GM18873 (cell line): ENCODE data around the gene CREBL2.
"Not testable (repeated sequence)": the region's sequence is repeated elsewhere in the genome, so short reads cannot be mapped to it uniquely, and the experiment has no call there.

ENCODE experiments used
- ATAC-seq: cut with Tn5 transposase; IDR thresholded peaks from one replicate; pipeline ENCODE4 v1.9.1; 2021; ENCODE audit warnings: mild to moderate bottlenecking, moderate library complexity, moderate number of reproducible peaks; ENCODE audit not compliant: unreplicated experiment, low FRiP score

Gene CREBL2

DNA sequence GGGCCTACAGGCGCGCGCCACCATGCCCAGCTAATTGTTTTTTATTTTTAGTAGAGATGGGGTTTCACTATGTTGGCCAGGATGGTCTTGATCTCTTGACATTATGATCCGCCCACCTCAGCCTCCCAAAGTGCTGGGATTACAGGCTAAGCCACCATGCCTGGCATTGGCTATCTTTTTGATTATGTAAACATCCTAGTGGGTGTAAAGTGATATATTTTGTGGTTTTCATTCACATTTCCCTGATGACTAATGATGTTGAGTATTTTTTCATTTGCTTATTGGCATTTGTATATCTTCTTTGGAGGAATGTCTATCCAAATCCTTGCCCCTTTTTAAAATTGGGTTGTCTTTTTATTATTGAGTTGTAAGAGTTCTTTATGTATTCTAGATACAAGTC lies 16.3 kb downstream of the CREBL2 start:
- ATAC-seq, result no peak

- no peak for ATAC-seq
Measured at GRCh38 chr12:12630850-12631249, 19.2 kb downstream of the CREBL2 start.

GRCh38 chr12:12635651-12636050 lies 24.0 kb downstream of the CREBL2 start:
- ATAC-seq, result no peak

DNA sequence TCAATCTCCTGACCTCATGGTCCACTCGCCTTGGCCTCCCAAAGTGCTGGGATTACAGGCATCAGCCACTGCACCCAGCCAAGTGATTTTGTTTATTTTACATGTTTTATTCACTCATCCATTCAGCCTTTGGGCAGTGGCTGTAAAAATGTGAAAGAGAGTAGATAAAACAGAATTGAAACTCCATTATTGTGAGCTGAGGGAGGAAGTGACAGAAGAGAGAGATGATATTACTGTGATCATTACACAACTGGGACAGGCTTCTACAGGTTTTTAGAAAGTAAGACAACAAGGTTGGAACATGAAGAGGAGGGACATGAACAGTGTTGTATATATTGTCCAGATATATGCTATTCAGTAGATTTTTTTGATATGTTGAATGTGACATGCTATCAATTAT lies 25.0 kb downstream of the CREBL2 start:
- ATAC-seq, result no peak

DNA sequence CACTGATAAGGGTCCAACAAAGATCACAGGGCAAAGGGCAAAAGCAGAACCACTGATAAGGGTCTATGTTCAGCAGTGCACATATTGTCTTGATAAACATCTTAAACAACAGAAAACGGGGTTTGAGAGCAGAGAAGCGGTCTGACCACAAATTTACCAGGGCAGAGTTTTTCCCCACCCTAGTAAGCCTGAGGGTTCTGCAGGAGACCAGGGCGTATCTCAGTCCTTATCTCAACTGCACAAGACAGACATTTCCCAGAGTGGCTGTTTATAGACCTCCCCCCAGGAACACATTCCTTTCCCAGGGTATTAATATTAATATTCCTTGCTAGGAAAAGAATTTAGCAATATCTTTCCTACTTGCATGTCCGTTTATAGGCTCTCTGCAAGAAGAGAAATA lies 28.3 kb downstream of the CREBL2 start:
- not testable (repeated sequence) for ATAC-seq

DNA sequence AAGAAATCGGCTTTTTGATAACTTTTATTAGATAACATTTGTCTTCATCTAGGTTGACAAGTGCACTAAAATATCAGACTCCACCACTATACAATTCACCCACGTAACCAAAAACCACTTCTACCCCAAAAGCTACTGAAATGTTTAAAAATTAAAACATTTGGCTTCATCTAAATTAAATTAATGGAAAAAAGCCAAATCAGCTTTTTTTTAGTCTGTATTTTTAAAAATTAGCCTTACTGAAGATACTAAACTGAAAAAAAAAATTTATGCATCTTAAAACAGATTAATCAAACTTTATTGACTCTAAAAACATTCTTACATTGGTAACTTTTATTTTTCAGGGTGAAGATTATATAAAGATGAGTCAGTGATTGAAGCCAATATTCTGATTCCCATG lies 30.0 kb downstream of the CREBL2 start:
- ATAC-seq, result no peak

DNA sequence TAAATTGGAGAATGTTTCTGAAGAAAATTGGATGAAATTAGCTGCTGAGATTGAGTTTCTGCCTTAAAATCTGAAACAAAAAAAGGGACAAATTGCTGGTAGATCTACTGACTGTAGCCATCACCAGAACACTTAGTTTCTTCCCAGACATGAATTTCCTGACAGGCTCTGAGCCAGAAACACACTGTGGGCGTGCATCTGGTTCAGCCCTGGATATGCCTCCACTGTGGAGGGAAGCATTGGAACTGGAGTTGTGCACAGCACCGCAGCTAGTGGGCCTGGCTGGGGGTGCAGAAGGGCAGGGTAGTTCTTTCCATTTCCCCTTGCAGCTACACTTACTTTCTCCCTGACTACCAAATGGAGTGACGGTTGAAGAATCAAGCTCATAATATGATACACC lies 31.2 kb downstream of the CREBL2 start:
- ATAC-seq, result no peak

DNA sequence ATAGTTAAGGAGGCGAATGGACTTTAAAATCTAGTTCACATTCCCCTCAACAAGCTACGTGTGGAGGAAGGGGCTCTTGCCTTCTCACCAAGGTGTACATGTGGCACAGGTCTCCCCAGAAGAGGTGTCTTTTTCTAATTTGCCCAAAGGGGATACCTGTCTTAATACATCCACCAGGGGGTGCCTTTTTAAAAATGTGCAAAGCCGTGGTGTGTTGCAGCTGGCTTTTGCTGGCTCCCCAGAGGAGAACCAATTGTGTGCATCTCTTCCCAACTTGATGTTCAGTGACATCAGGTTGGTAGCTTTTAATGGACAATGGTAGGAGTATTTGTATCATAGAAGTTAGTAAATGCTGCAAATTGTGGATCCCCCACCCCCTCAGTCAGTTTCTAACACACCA lies 33.8 kb downstream of the CREBL2 start:
- peak; percentile 44 for ATAC-seq

DNA sequence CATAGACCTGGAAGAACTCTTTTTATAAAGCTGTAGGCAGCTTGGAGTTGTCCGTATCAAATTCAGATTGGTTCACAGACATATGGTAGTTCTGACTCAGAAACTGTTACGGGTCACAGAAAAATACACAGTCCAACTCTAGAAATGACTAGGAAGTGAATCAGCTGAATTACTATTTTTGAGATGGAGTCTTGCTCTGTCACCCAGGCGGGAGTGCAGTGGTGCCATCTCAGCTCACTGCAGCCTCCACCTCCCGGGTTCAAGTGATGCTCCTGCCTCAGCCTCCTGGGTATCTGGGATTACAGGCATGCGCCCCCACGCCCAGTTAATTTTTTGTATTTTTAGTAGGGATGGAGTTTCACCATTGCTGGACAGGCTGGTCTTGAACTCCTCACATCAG lies 34.3 kb downstream of the CREBL2 start:
- ATAC-seq, result peak; percentile 58

DNA sequence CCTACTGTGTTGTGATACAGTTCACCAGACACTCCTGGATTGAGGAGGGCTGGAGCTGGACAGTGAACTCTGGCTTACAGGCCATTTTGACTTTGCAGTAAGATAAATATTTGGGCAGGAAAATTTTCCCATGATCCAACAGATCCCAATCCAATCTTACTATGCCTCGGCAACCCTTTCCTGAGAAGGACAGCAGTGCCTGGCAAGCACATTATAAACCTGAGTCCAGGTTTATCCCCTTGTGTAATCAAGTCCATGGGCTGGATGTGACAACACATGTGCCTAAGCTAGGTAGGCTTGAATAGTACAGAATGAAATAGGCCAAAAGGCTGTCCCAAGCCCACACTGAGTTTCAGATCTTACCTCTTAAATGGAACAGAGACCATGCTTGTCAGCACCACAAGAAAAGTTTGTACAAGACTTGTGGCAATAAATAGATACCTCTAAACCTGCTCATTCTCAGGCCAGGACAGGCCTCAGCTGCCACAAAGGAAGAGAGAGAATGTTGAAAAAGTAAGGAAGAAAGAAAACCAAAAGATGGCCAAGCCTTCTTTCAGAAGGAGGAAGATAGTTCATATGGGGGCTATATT lies 34.9 kb downstream of the CREBL2 start:
- no peak for ATAC-seq

DNA sequence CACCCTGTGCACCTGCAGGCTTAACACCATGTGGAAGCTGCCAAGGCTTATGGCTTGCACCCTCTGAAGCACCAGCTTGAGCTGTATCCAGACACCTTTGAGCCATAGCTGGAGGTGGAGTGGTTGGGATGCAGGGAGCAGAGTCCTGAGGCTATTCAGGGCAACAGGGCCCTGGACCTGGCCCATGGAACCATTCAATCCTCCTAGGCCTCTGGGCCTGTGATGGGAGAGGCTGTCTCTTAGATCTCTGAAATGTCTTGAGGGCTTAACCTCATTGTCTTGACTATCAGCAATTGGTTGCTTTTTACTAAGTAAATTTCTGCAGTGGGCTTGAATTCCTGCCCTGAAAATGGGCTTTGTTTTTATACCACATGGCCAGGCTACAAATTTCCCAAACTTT lies 36.6 kb downstream of the CREBL2 start:
- ATAC-seq, result no peak

DNA sequence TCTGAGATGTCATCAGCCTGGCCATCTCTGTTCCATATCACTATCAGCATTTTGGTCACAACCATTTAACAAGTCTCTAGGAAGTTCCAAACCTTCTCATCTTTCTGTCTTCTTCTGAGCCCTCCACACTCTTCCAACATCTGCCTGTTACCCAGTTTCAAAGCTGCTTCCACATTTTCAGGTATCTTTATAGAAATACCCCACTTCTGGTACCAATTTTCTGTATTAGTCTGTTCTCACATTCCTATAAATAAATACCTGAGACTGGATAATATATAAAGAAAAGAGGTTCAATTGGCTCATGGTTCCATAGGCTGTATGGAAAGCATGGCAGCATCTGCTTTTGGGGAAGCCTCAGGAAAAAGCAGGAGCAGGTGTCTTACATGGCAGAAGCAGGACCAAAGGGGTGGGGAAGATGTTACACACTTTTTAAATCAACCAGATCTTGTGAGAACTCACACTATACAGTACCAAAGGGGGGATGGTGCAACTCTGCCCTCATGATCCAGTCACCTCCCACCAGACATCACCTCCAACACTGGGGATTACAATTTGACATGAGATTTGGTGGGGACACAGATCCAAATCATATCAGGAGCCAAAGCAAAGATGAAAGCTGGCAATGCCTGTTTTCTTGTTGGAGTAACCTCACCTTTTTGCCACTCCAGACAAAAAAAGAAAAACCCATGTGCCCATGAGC lies 37.4 kb downstream of the CREBL2 start:
- ATAC-seq, result no peak

- ATAC-seq, result no peak
Measured at GRCh38 chr12:12651752-12652151, 40.1 kb downstream of the CREBL2 start.

DNA sequence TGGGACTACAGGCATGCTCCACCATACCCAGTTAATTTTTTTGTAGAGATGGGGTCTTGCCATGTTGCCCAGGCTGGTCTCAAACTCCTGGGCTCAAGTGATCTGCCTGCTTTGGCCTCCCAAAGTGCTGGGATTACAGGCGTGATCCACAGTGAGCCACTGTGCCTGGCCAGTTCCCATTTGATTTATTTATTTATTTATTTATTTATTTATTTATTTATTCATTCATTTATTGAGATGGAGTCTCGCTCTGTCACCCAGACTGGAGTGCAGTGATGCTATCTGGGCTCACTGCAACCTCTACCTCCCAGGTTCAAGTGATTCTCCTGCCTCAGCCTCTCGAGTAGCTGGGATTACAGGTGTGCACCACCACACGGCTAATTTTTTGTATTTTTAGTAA lies 41.0 kb downstream of the CREBL2 start:
- not testable (repeated sequence) for ATAC-seq

DNA sequence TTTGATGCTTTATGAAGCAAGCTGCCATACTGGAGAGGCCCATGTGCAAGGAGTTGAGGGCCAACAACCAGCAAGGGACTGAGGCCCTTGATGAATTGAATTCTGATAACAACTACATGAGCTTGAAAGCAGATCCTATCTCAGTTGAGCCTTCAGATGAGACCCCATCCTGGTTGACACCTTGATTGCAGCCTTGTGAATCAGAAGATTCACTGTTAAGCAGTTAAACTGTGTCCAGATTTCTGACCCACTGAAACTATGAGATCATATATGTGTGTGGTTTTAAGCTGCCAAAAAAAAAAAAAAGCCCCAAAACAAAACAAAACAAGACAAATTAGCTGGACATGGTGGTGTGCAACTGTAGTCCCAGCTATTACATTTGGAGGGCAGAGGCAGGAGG lies 42.2 kb downstream of the CREBL2 start:
- no peak for ATAC-seq

DNA sequence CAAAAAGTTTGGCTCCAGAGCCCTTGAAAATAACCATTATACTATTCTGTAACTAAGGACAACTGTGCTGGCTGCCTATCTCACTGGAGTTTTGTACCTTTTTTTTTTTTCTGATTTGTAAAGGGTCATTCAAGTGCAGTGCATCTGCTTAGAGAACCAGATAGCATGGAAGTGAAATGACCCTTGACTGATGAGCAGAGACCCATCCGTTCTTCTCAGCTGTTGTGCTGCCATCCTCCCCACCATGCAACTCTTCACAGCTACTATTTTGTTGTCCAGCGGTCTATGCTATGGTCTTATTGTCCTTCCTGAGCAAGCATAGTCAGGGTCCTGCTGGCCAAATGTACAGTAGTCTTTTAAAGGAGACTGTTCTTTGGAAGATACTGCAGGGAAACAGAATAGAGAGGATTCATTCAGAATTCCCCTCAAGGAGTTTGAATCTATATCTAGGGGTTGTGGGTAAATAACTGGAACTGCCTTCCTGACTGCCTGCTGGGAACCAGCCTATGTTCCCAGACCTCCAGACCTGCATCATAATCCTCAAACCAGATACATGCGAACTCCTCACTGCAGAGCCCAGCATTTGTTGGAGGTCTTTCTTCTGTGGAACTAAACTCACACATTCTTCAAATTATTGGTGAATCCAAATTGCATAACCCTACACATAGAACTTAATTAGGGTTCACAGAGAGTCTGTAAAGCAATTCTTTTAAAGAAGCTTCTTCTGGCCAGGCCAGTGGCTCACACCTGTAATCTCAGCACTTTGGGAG lies 43.2 kb downstream of the CREBL2 start:
- ATAC-seq, result no peak

DNA sequence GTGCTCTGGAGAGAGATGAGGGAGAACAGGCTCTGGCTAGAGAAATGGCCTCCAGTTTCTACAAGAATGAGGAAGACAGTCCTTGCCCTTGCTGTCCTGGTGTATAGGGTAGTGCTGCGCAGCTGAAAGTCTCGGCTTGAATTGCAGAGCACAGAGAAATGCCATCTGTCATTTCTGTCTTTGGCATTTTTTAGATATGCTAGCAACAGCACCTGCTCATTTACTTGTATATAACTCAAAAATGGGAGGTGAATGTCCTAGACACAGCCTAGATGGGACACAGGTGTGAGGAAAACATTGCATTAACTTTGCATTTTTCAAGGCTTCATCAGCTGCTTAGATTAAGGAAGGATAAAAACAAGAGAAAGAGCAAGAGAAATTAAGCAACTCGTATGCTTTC lies 48.5 kb downstream of the CREBL2 start:
- ATAC-seq, result no peak

- no peak for ATAC-seq
Measured at GRCh38 chr12:12661086-12661856, 49.6 kb downstream of the CREBL2 start.

GRCh38 chr12:12663644-12664294 lies 52.1 kb downstream of the CREBL2 start:
- no peak for ATAC-seq

GRCh38 chr12:12665194-12665593 lies 53.5 kb downstream of the CREBL2 start:
- ATAC-seq, result no peak

DNA sequence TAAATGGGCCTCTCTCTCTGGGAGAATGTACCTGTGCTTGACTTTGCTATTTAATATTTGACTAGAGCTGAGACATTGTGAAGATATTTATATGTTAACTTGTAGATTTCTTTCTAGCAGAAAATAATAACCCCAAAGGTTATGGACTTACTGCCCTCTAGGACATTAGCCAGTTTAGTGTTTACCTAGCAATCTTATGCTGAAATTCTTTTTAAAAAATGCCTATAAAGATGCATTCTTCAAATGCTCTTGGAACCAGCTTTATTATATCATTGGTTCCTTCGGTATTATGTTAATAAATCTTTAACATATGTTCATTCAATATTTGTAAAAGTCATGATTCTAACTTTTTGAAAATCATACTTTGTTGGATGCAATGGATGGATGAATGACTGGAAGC lies 56.3 kb downstream of the CREBL2 start:
- no peak for ATAC-seq
